ENCODE measurements around the gene ARHGEF12.

- TF ChIP-seq CTCF (IDR thresholded peaks at IDR 0.05; ENCODE audit: insufficient read depth, low read depth, low read length) (no peak), EZH2 (IDR thresholded peaks at IDR 0.05; ENCODE audit: insufficient read depth, low read length) (no peak)
Measured at GRCh38 chr11:120482149-120482548, 145.9 kb downstream of the ARHGEF12 start.
